Endothelial cell of umbilical vein (primary cell): ENCODE data around the gene TKFC.

Source experiments
- CTCF ChIP-seq, 2 donors: IDR thresholded peaks; 1 replicate in 1 of 2; 2 replicates in 1 of 2; pipeline ENCODE4 v1.5.1; 2011; ENCODE audit warnings: low read length in 2 of 2, mild to moderate bottlenecking in 2 of 2, moderate library complexity in 2 of 2, control low read depth in 1 of 2, inconsistent platforms in 1 of 2, low read depth in 1 of 2; ENCODE audit not compliant: insufficient read depth in 1 of 2; ENCODE audit errors: extremely low read depth in 1 of 2
- POLR2A ChIP-seq: IDR thresholded peaks from 2 replicates; pipeline ENCODE4 v1.6.1; 2012; ENCODE audit warnings: low read depth, mild to moderate bottlenecking, control low read depth, low read length
- POLR2AphosphoS5 ChIP-seq: IDR thresholded peaks from 2 replicates; pipeline ENCODE4 v1.6.1; 2012; ENCODE audit warnings: low read depth, mild to moderate bottlenecking, control low read depth, low read length, moderate library complexity; ENCODE audit not compliant: insufficient read depth

GRCh38 chr11:61290905-61291690, 41.9 kb upstream of the TKFC start:
- TF ChIP-seq POLR2A (no peak), POLR2AphosphoS5 (no peak), CTCF (IDR thresholded peaks at IDR 0.05; ENCODE audit: extremely low read depth in 1 of 2, insufficient read depth in 1 of 2, low read depth in 1 of 2, low read length in 2 of 2) (no peak)
